GM19397 (cell line): ENCODE results near the gene MS4A13.
"Not testable (repeated sequence)": the region's sequence is repeated elsewhere in the genome, so short reads cannot be mapped to it uniquely, and the experiment has no call there.

Source experiments
- ATAC-seq: cut with Tn5 transposase; IDR thresholded peaks from one replicate; pipeline ENCODE4 v1.9.1; 2021; ENCODE audit warnings: mild to moderate bottlenecking, moderate library complexity; ENCODE audit not compliant: unreplicated experiment

Gene MS4A13, protein sequence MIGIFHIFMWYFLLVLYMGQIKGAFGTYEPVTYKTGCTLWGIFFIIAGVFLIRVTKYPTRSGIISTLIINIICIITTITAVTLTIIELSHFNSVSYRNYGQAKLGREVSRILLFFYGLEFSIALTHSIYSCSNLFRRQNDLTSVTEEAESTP

DNA sequence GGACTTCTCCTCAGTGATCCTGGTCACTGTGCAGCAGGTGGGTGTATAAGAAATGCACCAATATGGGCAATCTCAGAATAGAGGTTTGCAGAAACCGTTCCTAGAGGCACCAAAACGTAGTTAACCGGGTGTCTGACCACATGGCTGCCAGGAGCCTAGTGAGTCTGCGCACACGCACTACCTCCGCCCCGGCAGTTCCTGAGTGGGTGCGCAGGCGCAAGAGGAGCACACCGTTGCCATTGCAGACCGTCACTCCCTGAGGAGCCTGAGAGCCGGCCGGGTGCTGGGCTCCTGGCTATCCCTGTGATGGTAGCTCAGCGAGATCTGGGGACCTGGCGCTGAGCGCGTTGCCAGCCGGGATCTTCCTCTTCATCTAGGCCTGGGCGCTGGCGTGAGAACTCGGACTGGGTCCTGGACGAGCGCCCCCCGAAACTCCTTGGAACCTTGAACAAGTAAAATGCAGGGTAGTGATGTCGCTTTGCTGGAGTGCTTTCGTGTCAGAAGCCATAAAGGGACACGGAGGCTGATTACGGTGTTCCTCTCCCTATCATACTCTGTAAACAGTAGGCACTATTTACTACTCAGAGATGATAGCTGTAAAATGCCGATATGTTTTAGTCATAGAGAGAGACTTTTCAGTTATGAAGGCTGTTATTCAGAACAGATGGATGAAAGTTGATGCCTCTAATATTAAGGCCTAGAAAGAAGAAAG lies at the start of gene MS4A13:
Gene MS4A13, plus strand, starts transcription at position 249 of the 712 bp plus-strand sequence. CDS start 2,692 bp downstream, outside the sequence.
- no peak for ATAC-seq

DNA sequence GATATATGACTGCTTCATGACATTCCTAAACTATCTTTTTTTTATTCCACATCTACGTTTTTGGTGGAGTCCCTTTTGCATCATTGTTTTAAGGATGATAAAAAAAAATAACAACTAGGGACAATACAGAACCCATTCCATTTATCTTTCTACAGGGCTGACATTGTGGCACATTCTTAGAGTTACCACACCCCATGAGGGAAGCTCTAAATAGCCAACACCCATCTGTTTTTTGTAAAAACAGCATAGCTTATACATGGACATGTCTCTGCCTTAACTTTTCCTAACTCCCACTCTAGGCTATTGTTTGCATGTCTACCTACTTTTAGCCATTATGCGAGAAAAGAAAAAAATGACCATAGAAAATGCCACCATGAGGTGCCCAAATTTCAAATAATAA lies 46.4 kb upstream of the MS4A13 start:
- no peak for ATAC-seq

DNA sequence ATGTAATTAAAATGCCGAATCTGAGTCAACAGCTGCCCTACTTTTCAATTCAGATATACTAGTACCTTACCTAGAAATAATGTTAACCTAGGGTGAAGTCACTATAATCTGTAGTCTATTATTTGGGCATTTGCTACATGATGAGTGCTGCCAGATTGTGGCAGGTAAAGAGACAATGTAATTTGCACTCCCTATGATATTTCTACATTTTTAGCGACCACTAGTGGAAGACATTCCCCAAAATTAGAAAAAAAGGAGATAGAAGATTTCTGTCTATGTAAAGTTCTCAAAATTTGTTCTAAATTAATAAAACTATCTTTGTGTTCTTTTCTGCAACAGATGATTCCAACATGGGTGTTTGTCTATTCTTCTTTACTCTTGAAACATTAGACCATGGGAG lies 45.5 kb upstream of the MS4A13 start:
- ATAC-seq: no peak

DNA sequence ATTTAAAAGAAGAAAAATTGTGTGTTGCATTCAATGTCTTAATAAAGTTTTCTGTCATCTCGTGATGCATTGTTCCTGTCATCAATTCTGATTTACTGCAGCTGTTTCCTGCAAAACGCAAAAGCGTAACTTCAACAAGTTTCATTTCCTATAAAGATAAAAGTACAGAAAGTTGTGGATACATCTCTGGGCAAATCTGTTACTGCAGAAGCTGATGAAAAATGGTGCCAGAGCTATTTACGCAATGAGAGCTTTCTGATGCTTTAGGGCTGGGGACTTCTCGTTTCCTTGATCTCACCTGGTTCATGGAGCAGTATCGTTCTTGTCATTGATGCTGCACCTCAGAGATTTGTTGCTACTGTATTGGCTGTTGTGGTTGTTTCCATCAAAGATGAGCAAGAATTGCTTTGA lies 38.2 kb upstream of the MS4A13 start:
- no peak for ATAC-seq

DNA sequence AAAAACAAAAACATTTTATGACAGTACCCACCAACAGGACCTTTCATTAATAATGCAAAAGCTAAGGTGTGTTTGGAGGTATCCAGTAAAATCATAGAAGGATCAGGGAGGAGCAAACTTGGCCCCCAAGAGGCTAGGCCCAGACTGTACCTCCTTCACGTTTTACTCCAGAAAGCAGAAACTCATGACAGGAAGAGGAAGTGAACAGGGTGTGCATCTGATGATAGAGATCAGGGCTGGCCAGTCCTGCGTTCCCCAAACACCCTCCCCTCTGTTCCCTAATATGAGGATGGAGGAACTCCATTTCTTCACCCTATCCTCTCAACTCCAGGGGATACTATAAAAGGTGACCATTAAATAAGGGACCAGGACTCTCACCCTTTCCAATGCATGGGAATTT lies 32.8 kb upstream of the MS4A13 start:
- ATAC-seq: no peak

DNA sequence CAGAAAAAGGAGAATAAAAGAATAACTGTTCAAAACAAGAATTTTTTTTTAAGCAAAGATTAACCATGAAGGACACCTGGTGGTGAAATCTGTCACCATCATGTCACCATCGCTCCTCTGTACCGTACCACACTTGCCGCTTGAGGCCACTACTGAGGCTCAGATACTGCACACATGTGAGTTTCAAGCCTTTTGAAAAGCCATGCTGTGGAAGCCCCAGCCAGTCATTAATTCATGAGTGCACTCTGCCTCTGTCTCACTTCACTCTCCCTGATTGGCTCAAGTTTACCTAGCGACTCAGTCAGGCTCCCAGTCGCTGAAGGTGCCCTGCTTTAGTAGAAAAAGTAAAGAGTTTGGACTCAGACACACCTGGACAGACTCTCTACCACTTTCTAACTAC lies 29.2 kb upstream of the MS4A13 start:
- ATAC-seq: peak; percentile 93

DNA sequence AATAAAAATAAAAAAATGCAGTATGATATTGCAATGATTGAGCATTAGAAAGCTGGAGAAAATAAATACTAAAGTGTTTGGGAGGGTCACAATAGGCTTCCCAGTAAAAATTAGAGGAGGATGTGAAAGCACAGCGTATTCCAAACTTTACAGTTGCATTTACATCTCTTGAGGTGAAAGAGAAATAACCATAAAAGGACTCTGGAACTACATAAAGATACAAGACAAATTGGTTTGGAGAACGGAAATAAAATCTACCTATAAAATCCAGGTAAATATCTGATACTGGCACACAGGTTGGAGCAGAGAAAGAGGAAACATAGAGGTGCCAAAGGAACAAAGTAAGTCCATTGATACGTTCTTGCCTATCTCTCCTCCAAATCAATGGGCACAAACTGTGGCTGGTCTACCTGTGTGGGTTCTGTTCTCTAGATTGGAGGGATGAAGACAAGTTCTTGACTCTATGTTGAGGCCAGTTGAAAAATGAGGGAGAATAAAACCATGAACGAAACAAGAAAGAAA lies 22.6 kb upstream of the MS4A13 start, which contains the start of gene MS4A12:
Gene MS4A12, plus strand, starts transcription at position 291 of the 522 bp plus-strand sequence. CDS start 4,541 bp downstream, outside the sequence.
- ATAC-seq: no peak

DNA sequence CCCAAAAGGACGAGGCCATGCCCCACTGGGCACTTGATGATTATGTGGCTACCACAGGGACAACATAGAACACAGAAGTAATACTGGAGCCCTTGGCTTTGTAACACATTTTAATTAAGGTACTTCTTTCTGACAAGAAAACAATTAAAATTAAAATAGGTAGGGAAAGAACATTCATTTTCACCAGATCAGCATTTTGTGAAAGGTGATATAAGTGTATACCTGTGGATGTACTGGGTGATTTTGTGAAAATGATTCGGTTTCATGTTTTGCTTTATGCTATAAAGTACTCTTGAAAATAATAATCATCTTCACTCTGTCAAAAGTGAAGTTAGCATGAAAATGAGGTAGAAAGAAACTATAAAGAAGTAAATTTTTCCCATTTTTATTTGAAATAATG lies 21.7 kb upstream of the MS4A13 start:
- ATAC-seq: no peak

DNA sequence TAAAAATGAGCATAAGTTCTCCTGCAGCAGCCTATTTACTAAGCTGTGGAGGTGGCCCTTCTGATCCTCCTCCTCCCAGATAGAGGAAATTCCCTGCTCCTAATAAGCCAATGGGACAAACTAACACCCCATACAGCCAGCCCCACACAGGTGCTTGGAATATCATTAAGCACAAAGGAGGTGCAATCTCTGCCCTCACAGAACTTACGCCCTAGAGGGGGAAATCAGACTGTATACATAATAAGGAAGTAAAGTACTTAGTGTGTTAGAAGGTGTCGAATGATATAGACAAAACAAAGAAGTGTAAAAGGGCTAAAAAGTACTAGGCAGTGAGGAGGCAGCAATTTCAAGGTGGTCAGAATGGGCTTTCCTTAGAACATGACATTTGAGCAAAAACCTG lies 16.8 kb upstream of the MS4A13 start:
- peak; percentile 7 for ATAC-seq

DNA sequence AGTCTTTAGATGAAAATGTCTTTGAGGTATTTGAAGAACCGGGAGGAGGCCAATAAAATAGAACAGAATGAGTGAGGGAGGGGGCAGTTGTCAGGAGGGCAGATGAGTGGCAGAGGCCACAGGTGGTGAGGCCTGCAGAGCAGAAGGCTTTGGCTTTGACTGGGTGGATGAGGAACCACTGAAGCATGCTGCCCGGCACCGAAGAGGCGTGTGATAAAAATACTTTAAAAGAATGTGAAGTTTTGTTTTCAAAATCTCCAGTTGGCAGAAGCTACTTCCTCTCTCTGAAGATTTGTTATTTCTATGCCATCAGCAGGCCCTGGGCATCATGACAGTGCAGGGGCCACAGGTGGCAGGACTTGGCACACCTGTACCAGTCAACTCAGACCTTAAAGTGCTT lies 16.3 kb upstream of the MS4A13 start:
- peak; percentile 82 for ATAC-seq

DNA sequence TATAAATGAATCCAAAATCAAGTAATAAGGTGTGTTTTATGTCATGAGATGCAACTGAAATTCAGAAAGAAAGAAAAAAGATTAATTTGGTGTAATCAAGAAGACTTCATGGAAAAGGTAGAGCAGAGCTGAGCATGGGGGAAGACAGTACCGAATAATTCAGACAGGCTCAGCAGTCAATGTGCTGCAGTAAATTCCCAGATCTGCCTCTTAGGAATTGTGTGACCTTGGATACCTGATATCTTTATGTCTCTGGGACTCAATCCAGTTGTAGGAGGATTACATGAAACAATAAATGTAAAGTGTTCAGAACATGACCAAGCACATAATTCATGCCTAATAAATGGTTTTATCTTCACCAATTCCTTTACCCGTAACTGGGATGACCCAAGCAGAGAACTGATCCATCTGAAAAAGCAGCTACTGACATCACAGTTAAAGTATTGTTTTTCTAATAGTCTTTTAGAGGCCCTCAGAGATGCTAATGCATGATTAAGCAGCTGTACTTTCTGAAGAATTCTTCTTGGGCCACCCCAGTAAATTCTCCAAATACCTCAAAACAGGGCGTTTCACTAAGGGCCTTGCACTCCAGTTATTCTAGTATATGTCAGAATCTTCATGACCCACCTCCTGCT lies 14.8 kb upstream of the MS4A13 start:
- no peak for ATAC-seq

DNA sequence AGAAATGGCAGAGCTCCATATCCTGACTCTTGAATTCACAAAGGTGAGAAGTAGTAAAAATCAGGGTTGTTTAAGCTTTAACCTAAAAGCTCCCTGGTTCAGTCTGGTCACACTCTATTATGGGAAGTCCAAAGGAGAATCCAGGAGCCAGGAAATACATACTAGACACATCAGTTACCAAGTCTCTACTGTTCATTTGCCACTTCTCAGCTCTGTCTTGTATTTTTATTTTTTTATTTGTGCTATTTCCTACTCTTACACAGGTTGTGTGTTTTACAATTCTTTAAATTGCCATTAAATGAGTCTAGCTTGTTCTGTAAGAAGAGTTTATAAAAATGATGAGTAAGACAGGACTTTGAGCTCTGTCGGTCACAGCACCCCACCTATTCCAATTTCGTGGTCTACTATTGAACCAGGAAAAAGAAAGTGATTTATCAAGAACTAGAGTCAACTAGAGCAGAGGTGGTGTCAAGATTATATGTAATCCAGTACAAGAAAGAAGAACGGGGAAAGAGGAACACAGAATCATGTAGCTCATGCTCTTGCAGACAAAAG lies 12.9 kb upstream of the MS4A13 start:
- ATAC-seq: no peak

DNA sequence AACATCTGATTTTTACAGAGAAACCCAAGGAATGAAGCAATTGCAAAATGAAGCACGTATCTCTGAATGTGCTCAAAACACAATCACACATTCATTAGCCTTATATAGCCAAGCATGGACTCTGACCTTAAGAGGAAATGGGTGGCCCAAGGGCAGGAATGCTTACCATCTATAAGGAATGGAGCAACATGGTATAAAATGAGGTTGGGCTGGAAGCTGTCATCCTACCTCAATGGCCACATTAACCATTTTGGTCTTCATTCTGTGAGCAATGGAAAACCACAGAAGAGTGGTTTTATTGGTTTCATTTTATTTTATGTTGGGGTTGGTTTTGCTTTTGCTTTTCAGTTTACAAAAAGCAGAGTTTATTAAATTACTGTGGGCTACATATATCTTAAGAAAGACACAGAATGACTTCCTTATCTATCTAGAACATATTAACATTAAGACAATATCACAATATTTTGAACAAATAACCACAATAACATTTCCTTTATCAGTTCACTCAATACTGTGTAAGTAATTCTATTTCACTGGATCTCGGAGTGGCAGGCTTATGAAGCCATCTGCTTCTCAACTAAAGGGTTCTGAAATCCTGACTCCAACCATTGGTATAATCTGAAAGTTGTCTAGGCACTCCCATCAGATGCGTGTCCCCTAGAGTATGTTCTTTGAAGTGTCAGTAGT lies 10.8 kb upstream of the MS4A13 start:
- no peak for ATAC-seq

DNA sequence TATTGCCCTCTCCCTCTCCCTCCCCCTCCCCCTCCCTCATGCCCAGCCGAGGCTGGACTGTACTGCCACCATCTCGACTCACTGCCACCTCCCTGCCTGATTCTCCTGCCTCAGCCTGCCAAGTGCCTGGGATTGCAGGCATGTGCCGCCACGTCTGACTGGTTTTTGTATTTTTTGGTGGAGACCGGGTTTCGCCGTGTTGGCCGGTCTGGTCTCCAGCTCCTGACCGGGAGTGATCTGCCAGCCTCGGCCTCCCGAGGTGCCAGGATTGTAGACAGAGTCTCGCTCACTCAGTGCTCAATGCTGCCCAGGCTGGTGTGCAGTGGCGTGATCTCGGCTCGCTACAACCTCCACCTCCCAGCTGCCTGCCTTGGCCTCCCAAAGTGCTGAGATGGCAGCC lies 5.6 kb upstream of the MS4A13 start:
- not testable (repeated sequence) for ATAC-seq

DNA sequence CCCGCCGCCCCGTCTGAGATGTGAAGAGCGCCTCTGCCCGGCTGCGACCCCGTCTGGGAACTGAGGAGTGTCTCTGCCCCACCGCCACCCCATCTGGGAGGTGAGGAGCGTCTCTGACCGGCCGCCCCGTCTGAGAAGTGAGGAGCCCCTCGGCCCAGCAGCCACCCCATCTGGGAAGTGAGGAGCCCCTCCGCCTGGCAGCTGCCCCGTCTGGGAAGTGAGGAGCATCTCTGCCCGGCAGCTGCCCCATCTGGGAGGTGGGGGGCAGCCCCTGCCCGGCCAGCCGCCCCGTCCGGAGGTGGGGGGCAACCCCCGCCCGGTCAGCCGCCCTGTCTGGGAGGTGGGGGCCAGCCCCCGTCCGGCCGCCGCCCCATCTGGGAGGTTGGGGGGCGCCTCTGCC lies 5.0 kb upstream of the MS4A13 start:
- not testable (repeated sequence) for ATAC-seq

DNA sequence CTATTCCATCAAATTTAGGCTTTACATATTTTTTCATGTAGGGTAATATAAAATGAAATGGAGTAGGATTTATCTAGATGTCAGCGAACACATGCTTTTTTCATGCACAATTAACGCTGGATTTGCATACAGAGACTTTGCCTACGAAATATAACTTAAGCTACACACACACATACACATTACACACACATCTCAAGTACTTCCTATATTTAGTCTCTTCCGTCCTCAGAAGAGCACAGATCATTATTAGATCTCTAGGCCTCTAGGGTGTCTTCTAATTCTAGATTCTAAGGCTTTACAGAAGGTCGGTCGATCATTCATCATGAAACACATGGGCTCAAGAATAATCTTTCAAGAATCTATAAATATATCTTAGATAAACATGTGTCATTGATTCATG lies 3.8 kb upstream of the MS4A13 start:
- ATAC-seq: no peak

DNA sequence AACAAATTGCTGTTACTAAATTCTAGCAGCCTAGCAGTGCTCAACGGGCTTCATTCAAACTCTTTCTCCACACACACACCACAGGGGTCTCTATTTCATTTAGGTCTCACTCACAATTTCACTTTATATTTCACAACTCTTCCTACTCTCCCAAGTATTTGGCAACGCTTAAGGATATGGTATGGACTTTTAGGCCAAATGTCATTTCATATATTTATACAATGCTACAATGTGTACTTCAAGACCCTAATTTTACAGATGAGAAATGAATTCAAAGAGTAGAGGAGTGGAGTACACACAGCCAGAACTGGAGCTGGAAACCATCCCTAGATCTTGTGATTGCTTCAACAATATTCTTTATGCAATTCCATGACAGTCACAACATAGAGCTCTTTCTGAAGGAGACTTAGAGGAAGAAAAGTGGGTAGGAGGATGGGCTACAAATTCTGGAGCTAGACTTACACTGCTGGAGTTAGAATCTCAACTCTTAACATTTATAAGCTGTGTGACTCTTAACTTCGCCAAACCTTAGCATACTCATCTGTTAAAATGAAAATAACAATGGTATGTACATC lies 2.5 kb upstream of the MS4A13 start:
- ATAC-seq: no peak

DNA sequence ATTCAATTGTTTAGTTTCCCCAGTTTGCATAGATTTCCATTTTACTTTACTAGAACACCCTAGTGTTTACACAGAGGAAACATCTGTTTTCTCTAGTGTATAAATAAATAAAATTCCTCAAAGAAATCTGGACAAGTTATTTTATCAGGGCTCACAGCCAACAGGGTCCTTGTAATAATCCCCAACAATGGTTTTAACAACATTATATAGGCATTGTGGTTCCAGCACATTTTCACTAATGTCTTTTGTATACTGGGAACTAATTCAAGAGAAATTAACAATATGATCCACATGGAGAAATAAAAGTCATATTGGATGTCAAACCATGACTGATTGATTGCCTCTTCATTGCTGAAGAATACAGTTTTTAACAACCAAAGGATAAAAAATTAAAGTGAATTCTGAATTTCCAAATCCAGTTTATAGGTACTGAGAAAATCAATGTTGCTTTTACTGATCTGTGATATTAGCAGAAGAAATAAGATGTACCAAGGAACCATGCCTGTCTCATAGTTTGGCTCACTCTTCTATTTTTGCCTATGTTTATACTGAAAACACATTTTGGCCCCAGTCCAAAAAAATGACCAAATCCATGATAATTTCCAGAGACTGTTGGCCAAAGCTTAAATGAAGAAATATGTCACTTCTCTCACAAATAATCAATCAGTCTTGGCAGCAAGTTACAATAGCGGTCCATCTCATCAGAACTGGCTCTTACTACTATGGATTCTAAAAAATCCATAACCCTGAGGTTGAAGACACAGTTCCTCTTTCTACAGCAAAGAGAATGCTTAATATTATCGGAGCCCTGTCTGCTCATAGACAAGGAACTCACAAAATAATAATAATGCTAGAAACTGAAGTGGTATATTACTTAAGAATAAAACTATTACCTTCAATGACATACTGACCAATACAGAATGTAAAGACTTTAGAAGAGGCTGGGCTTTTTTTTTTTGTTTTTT lies 1.4 kb upstream of the MS4A13 start:
- ATAC-seq: no peak

DNA sequence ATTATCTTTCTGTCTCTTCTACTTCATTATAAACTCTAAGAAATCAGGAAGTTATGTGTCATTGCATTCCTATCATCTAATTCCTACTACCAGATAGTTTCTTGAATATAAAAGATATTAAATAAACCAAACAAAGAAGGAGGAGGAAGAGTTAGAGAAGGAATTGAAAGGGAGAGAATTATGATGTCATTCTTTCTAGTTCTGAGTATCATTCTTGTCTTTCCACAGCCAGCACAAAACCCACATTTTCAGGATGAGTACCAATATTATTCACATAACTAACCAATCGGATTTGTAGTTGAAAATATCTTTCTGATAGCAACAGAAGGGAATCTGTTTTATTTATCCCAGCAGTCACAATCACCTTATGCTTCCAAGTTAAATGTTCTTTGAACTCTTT lies 13.3 kb downstream of the MS4A13 start:
- no peak for ATAC-seq

DNA sequence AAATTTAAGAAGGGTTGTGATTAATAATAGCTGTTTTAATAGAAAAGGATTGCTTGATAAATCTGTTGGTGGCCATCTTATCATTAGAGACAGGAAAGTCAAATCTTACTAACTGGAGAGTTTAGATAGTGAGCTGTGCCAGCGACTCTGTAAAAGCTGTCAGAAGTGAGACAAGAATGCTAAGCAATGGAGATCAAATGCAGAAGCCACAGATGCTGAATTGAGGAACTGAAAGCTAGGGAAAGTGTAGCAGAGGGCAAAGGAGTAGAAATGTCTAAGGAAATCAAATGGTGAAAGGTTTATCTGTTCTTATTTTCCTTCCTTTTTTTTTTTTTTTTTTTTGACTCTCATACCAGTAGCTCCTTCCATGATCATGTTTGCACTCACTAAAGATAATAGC lies 13.7 kb downstream of the MS4A13 start:
- ATAC-seq: no peak
